Left kidney (tissue), 2 donors: Measurements from ENCODE around the gene KLHL28. TPM values are rescaled to one million over a fixed set of nuclear protein-coding genes. Genes with fewer than 3 reads are reported as not detected.

Experiments
- DNase-seq: peaks from one replicate; pipeline ENCODE4 v3.0.0-alpha.2; 2013
- polyA plus RNA-seq: library from polyadenylated mRNA; unstranded; fragments of 120-200 nt; gene quantifications from one replicate; pipeline ENCODE4 v1.2.1, GENCODE V29; 2013; ENCODE audit not compliant: insufficient read length

KLHL28 gene
- polyA plus RNA-seq, 1 donor, result 17.5 TPM

DNA sequence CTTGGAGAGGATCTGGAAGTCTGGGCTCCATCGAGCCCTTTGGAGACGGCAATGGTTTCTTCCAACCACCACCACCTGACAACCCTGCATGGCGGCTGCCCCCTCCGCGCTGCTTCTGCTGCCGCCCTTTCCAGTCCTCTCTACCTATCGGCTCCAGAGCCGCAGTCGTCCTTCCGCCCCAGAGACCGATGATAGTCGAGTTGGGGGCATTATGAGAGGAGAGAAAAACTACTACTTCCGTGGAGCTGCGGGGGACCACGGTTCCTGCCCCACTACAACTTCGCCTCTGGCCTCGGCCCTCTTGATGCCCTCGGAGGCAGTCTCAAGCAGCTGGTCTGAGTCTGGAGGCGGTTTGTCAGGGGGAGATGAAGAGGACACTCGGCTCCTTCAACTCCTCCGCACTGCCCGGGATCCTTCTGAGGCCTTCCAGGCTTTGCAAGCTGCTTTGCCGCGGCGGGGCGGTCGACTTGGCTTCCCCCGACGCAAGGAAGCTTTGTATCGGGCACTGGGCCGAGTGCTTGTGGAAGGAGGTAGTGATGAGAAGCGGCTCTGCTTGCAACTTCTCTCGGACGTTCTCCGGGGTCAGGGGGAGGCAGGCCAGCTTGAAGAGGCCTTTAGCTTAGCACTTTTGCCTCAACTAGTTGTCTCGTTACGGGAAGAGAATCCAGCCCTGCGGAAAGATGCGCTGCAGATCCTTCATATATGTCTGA lies 742 bp upstream of the KLHL28 start:
- peak; percentile 48 for DNase-seq

DNA sequence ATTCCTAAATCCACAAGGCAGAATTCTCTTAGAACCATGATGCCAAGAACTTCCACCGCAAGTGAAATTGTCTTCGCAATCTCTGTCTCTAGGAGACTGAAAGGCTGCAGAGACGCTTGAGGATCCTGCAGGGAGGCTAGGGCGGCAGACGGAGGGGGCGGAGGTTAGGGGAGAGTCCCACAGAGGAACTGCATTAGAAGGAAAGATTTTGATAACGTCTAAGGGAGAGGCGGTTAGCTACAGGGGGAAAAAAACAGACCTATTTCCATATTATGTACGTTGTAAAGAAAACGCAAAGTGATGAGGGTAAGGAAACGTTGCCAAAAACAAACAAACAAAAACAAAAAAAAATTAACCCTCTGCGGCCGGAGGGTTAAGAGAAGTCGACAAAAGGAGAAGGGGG lies 595 bp downstream of the KLHL28 start:
- DNase-seq, result peak; percentile 72

DNA sequence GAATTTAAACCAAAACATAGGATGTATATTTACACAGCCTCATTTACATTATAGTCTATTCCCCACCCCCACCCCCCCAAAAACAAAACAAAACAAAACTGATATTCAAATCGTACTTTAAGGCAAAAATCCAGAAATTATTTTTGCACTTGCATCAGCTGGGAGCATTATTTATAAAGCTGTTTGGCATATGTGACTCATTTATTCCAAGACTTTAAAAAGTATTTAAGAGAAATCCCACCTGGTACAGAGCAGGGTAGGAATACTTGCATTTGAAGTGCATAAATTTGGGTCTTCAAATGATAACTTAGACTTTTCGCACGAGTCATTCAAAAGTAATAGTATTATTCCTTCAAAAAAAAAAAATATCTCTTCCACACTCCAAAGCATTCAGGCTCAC lies 1.1 kb downstream of the KLHL28 start:
- no peak for DNase-seq

DNA sequence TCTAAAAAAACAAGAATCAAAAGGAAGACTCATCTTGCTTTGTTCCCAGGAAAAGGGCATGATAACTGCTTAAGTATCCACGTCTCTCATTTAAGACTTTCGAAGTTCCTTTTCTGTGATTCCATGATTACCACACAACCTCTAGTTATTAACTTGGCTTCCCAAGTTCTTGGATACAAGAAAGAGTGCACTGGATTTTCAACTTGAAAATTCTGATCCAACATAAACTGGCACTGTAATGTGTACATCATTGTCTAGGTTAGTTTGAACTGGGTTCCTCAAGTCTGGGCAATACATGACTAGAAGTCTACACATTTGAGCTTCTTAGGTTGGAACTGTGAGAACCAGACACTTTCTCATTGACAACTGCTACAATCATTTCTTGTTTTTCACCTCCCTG lies 1.6 kb downstream of the KLHL28 start:
- DNase-seq, result no peak

DNA sequence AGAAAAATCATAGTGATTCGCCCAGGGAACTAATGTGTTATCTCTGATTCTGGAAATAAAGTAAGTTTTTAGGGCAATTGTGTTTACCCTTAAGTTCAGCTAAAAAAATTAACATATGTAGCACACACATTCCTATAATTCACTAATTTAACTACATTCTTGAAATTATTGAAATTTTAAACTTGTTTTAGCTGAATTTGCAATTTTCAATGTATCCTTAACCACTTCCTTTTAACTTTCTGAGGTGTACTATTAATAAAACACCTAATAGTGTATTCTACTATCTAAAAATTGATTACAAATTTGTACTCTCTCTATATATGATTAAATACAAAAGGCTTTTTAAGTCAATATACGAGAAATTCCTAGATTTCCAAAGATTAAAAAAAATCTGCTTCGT lies 2.2 kb downstream of the KLHL28 start:
- DNase-seq, result no peak

DNA sequence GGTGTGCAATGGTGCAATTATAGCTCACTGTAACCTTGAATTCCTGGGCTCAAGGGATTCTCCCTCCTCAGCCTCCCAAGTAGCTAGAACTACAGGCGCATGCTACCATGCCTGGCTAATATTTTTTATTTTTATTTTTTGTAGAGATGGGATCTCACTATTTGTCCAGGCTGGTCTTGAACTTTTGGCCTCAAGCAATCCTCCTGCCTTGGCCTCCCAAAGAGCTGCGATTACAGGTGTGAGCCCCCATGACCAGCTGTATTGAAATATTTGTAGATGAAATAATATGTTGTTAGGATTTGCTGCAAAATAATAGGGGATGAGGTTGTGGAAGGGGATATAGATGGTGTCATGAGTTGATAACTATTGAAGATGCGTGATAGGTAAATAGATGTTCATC lies 4.9 kb downstream of the KLHL28 start:
- DNase-seq, result no peak

DNA sequence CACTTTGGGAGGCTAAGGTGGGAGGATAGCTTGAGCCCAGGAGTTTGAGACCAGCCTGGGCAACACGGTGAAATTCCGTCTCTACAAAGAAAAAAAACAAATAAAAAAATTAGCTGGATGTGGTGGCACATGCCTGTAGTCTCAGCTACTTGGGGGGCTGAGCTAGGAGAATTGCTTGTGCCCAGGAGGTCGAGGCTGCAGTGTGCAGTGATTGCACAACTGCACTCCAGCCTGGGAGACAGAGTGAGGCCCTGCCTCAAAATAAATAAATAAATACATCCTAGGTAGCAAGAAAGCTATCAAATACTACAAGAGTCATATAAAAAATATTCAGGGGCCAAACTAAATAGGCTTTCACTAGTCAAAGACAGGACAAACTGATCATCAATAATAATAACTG lies 6.2 kb downstream of the KLHL28 start:
- no peak for DNase-seq

DNA sequence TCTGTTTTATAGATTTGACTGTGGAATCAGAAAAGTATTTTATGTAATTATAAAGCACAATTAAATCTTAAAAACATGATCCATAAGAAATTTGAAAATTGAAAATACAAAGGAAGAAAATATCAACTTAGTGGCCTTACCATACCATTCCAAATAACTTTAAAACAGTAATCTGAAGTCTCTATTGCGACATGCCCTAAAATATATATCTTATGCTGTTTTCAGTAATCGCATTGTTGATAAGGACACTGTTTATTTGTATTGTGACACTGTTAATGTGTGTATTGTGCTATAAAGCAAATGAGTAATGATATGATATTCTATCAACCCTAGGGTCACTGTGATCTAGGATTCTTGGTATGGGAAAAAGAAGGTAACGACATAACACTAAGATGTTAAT lies 7.0 kb downstream of the KLHL28 start:
- no peak for DNase-seq

DNA sequence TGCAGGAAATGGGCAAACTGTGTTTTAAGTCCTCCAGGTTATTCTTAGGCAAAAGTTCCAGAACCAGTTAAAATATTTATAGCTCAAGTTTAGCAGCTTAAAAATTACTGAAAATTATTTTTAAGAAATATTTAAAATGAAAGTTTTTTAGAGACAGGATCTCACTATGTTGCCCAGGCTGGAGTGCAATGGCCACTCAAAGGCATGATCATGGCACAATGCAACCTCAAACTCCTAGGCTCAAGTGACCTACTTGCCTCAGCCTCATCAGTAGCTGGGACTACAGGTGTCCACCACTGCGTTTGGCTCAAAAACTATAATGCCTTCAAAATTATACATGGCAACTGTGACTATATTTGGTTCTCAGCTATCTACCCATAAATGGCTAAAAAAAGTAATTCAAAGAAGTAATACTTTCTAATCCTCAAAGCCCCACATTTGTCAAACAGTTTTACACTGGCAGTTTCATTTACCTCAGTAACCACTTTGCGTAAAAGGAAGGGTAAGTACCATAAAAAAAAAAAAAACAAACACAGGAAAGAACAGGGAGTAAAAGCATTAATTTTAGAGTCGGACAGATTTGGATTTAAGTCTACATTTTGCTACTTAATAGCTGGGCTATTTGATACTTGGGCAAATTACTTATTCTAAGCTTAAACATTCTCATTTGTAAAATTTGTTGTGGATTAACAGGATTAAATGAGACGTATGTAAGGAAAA lies 9.2 kb downstream of the KLHL28 start:
- DNase-seq, result no peak

DNA sequence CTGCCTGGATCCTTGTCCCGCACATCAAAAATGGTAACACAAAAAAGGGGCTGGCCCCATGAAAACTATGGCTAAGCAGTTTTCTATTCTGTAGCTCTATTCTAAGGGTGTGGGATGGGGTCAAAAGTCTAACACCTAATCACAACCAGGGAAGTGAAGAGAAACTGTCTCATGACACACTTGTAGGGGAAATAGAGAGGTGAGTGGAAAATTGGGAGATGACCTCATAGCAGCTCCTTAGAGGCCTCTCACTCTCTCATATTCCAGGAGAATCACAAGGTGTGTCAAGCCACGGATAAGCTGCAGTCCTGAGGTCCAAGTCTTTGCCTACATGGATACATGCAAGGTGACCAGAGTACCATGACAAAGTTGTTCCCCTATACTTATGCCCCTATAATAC lies 10.7 kb downstream of the KLHL28 start:
- DNase-seq, result no peak

DNA sequence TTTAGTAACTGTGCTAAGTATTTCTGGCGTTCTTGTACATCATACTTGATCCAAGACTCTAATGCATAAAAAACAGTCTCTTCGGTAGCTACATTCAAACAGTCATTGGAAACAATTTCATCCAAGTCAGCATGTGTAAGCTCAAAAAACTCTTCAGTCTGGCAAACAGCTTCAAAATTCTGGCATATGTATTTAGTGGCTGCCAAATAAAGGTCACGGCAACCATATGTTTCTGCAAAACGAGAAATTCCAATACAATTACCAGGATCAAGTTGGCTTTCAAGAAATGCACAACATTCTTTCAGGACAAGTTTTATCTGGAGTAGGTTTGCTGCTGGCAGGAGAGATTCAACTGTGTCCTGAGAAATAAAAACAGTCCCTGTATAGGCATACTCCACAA lies 16.5 kb downstream of the KLHL28 start:
- DNase-seq, result no peak

DNA sequence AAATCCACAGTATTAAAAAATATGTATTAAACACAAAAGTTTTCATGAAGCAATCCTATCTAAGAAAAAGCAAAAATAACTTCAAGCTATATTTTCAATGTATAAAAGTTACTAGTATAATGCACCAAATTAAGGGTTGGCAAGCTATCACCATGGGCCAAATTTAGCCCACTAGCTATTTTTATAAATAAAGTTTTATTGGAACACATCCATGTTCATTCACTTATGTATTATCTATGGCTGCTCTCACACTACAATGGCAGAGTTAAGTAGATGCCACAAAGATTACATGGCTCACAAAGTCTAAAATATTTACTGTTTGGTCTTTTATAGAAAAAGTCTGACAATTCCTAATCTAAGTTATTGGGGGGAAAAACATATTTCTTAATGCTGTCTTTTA lies 17.6 kb downstream of the KLHL28 start:
- DNase-seq, result no peak

DNA sequence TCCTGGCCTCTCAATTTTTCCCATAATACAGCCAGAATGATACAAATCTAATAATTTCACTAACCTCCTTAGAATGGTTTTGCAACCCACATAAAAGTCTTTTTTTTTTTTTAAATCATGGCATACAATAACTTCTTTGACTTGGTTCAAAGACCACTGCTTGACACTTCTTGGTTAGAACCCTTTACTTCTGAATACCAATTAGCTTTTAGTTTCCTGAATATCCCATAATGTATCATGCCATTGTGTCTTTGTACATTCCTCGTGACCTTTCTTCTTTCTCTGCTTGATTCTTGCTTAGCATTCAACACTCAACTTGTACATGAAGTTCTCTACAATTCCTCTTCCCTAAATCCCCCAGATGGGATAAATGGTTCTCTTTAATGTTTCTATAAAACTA lies 19.3 kb downstream of the KLHL28 start:
- DNase-seq, result no peak

DNA sequence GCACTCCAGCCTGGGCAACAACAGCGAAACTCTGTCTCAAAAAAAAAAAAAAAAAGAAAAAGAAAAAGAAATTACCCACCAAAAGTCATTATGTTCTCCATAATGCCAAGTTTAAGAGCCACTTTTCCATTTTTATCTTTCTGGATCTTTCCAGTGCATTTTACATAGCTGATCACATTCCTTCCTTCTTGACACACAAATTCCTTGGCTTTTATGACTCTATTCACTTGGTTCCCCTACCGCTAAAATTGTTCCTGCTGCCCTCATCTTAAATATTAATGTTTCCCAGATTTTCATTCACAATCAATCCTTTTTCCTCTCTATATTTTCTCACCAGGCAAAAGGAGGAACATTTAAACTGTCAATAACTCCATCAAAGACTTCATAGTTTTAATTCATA lies 20.2 kb downstream of the KLHL28 start:
- no peak for DNase-seq

DNA sequence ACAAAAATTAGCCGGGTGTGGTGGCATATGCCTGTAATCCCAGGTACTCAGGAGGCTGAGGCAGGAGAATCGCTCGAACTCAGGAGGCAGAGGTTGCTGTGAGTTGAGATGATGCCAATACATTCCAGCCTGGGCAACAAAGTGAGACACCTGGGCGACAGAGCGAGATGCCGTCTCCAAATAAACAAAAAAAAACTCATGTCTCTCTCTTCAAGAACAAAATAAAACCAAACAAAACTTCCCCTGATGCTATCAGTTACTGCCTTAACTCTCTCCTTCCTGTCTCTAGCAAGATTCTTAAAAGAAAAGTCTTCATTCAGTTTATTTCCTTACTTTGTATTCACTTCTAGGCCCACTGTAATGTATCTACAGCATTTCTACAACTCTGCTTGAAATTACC lies 20.8 kb downstream of the KLHL28 start:
- DNase-seq, result no peak

DNA sequence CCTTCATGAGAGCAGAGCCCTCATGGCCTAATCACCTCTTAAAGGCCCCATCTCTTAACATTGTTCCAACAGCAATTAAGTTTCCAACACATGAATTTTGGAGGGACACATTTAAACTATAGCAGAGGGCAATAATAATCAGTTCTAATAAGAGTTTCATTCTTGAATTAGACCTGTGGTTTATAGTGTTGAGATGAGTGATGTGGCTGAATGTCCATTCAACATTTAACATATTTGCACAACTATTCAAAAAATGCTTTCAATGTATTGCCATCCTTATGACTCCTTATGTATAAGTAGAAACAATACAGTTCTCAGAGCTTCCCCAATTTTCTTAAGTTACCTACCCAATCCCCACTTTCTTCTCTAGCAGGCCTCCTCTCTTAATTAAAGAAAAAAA lies 21.5 kb downstream of the KLHL28 start:
- DNase-seq, result no peak

DNA sequence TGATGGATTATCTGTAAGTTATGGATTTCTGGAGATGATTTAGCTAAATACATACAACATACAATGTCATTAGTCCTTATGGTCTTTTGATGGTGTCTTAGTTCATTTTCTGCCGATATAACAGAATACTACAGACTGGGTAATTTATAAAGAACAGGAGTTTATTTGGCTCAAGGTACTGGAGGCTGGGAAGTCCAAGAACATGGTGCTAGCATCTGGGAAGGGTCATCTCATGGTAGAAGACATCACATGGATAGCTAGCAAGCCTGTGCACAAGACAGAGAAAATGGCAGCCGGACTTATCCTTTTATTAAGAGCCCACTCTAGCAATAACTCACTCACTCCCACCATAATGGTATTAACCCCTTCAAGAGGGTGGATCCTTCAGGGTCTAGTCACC lies 24.2 kb downstream of the KLHL28 start:
- DNase-seq, result no peak

DNA sequence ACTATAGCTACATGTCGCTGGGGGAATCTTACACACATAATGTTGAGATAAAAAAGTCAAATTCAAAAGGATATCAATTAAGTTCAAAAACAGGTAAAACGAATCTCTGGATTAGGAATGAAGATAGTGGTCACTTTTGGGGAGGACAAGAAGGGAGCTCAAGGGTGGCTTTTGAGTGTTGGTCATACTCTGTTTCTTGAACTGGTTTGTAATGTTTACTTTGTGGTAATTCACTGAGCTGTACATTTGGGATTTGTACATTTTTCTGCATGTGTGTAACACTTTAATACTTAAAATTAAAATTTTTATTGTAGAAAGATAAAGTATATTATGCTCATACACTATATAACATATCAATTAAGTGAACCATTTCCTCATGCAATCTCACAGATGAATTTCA lies 26.6 kb downstream of the KLHL28 start:
- DNase-seq, result no peak

DNA sequence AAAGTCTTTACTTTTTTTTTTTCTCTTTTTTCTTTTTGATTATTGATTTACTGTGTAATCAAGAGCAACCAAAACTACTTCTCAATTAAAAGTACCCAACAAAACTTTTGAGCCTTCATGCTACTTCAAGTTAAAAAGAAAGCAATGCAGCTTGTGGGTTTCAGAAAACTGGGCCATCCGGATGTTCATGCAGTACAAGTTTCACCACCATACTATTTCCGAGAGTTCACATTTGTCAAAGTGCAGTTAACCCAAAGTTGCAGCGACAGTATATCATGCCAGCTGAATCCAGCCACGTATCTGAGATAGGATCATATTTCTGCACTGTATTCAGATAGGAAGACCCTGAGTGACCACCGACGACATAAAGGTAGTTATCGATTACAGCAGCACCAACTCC lies 33.0 kb downstream of the KLHL28 start:
- no peak for DNase-seq

DNA sequence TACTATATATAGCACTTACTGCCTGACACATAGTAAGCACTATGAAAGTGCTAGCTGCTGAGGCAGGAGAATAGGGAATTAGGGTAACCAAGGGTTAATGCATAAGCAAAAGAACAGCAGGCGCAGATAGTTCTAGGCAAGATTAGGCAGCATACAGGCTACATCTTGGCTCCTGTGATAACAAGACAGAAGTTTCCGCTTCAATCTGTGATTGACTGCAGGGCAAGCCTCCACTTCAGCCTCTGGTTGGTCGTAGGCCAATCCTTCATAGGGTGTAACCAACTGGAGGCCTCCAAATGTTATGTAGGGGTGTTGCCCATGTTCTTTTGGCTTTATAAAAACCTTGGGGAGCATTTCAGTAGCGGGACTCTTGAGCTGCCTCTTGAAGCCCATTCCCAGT lies 46.9 kb downstream of the KLHL28 start:
- no peak for DNase-seq

DNA sequence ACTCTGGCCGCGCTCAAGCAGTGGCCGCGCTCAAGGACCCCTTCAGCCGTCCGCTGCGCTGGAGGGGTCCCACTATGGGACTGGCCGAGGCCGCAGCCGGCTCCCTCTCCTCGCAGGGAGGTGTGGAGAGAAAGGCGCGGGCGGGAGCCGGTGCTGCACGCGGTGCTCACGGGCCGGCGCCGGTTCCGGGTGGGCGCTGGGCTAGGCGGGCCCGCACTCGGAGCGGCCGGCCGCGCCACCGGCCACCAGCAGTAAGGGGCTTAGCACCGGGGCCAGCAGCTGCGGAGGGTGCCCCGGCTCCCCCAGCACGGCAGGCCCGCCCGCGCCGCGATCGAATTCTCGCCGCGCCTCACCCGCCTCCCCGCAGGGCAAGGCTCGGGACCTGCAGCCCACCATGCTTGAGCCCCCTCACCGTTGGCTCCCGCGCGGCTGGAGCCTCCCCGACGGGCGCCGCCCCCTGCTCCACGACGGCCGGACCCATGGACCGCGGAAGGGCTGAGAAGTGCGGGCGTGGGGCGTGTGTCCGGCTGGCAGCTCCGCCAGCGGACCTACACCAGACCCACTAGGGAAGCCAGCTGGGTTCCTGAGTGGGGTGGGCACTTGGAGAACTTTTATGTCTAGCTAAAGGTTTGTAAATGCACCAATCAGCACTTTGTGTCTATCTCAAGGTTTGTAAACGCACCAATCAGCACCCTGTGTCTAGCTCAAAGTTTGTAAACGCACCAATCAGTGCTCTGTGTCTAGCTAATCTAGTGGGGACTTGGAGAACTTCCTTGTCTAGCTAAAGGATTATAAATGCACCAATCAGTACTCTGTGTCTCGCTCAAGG lies 49.5 kb downstream of the KLHL28 start:
- no peak for DNase-seq

DNA sequence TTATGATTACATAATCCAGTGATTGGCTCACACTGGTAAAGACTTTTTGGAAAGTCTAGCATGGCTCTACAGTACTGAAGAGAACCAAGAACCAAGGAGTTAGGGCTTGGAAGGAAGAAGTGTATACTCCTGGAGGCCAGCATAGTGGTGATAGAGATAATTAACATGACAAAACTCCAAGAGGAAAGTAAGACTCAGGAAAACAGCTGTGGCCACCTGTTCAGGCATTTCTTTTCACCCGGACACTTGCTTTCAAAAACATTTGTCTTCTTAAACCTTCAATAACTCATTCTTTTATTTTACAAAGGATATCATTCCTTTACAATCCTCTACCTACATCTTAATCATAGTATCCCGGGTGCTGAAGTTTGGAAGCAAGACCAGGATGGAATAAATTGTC lies 50.9 kb downstream of the KLHL28 start:
- no peak for DNase-seq

DNA sequence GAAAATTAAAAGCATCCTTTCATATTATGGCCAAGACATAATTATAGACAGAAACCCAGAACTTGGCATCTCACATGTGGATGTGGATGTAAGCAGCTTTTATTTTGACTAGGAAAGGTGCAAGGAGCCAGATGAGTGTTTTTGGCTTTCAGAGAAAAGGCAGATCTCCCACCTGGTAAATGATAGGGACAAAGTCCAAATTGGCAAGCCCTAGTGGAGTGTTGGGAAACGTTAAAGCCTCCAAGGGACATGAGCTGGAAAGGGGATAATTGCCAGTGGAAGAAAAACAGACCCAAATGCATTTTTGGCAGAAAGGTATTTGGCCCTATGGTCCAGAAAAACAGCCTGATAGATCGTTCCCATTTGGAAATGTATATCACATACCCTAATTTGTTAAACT lies 60.1 kb downstream of the KLHL28 start:
- no peak for DNase-seq
